ENCODE results near the gene MED14.

Gene MED14

DNA sequence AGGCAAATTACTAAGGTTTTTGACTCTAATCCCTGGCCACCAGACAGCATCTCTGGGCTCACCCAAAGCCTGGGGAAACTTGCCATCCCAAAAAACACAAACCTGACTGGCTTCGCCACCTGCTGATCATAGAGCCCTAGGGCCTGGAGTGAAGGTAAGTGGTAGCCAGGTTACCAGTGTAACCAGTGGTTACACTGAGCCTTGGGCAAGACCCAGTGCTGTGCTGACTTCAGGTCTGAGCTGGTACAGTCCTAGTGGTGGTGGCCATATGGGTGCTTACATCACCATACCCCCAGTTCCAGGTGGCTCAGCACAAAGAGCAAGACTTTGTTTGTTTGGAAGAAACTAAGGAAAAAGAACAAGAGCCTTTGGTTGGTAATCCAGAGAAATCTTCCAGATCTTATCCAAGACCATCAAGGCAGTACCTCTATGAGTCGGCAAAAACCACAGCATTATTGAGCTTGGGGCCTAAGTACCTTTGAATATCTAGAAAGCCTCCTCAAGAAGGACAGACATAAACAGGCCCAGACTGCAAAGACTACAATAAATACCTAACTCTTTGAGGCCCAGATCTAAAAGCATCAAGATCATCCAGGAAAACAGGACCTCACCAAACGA lies 13.7 kb downstream of the MED14 start:
- Histone ChIP-seq H3K9ac (ENCODE audit: insufficient read length) (no peak overlapping the region), H3K36me3 (ENCODE audit: insufficient read depth, low read length) (peaks cover 19% of the 10 kb centered on the region; the same call in 1 of the 2 replicates), H3K4me3 (no peak overlapping the region), H3K9me3 (ENCODE audit: low read depth, low read length) (no peaks in the 10 kb centered on the region), H3K27ac (no peak overlapping the region)
- TF ChIP-seq POLR2AphosphoS5 (IDR thresholded peaks at IDR 0.05; ENCODE audit: borderline replicate concordance, low read depth, low read length): no peak
- no peak for DNase-seq (ENCODE audit: low read depth, low spot score)

DNA sequence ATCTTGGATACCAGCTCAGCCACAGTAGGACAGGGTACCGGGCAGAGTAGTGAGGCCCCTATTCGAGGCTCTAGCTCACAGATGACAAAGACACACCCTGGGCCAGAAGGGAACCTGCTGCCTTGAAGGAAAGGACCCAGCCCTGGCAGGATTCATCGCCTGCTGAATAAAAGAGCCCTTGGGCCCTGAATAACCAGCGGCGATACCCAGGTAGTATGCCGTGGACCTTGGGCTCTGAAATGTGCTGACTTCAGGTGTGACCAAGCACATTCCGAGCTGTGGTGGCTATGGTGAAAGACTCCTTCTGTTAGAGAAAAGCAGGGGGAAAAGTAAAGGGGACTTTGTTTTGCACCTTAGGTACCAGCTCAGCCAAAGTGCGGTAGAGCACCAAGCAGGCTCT lies 14.6 kb downstream of the MED14 start:
- TF ChIP-seq FOXP2 (optimal IDR thresholded peaks at IDR 0.05; ENCODE audit: control extremely low read depth, extremely low read length, insufficient read depth) (no peak), EZH2 (IDR thresholded peaks at IDR 0.05) (no peak), POLR2AphosphoS5 (IDR thresholded peaks at IDR 0.05; ENCODE audit: borderline replicate concordance, low read depth, low read length) (no peak)
- Histone ChIP-seq H3K9me3 (ENCODE audit: low read depth, low read length) (no peaks in the 10 kb centered on the region), H3K4me3 (no peak overlapping the region), H3K9ac (ENCODE audit: insufficient read length) (no peak overlapping the region), H3K36me3 (ENCODE audit: insufficient read depth, low read length) (peaks cover 12% of the 10 kb centered on the region; the same call in 1 of the 2 replicates), H3K27ac (no peak overlapping the region)
- no peak for DNase-seq (ENCODE audit: low read depth, low spot score)

DNA sequence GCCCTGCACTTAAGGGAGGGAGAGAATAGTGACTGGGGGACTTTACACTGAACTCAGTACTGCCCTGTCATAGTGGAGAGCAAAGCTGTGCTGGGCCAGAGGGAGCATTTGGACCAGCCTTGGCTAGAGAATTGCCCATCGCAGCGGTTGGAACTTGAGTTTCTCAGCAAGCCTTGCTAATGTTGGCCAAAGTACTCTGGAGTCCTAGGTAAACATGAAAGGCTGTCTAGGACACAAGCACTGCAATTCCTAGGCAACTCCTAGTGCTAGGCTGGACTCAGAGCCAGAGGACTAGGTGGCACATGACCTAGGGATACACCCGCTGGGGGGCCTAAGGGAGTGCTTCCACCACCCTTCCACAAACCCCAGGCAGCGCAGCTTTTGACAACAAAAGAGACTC lies 15.0 kb downstream of the MED14 start:
- Histone ChIP-seq H3K27ac (no peak overlapping the region), H3K9me3 (ENCODE audit: low read depth, low read length) (no peaks in the 10 kb centered on the region), H3K4me3 (no peak overlapping the region), H3K36me3 (ENCODE audit: insufficient read depth, low read length) (peaks cover 12% of the 10 kb centered on the region; the same call in 1 of the 2 replicates), H3K9ac (ENCODE audit: insufficient read length) (no peak overlapping the region)
- no peak for DNase-seq (ENCODE audit: low read depth, low spot score)
- no peak for TF ChIP-seq FOXP2 (optimal IDR thresholded peaks at IDR 0.05; ENCODE audit: control extremely low read depth, extremely low read length, insufficient read depth)
- TF ChIP-seq POLR2AphosphoS5 (IDR thresholded peaks at IDR 0.05; ENCODE audit: borderline replicate concordance, low read depth, low read length): no peak
- TF ChIP-seq EZH2 (IDR thresholded peaks at IDR 0.05): no peak

DNA sequence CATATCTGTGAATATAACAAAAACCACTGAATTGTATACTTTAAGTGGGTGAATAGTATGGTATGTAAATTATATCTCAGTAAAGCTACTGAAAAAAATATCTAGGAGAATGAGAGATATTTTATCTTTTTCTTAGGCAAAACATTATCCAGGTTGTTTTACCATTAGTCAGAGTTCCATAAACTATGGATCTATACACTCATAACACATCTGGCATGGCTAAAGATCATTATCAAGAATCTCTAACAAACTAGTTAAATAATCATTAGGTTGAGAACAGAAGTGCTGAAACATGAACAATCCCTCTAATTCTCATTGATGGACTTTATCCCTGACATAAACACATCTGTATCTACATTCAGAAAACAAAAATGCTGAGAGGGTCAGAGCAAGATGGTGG lies 15.6 kb downstream of the MED14 start:
- Histone ChIP-seq H3K9ac (ENCODE audit: insufficient read length) (no peak overlapping the region), H3K9me3 (ENCODE audit: low read depth, low read length) (no peaks in the 10 kb centered on the region), H3K27ac (no peak overlapping the region), H3K36me3 (ENCODE audit: insufficient read depth, low read length) (peaks cover 12% of the 10 kb centered on the region; the same call in 1 of the 2 replicates), H3K4me3 (no peak overlapping the region)
- DNase-seq (ENCODE audit: low read depth, low spot score): no peak
- TF ChIP-seq POLR2AphosphoS5 (IDR thresholded peaks at IDR 0.05; ENCODE audit: borderline replicate concordance, low read depth, low read length) (no peak), EZH2 (IDR thresholded peaks at IDR 0.05) (no peak), FOXP2 (optimal IDR thresholded peaks at IDR 0.05; ENCODE audit: control extremely low read depth, extremely low read length, insufficient read depth) (no peak)

DNA sequence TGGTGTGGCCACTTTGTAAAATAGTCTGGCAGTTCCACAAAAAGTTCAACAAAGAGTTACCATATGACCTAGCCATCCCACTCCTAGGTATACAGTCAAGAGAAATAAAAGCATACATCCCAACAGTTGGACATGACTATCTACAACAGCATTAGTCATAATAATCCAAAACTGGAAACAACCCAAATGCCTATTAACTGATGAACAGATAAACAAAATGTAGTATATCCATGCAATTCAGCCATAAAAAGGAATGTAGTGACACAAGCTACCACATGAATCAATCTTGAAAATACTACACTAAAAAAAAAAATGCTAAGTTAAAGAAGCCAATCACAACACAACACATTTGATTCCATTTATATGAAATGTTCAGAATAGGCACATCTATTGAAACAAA lies 16.1 kb downstream of the MED14 start:
- H3K36me3 ChIP-seq (ENCODE audit: insufficient read depth, low read length): peaks cover 12% of the 10 kb centered on the region; the same call in 1 of the 2 replicates
- no peak overlapping the region for H3K4me3 ChIP-seq
- DNase-seq (ENCODE audit: low read depth, low spot score): no peak
- H3K9me3 ChIP-seq (ENCODE audit: low read depth, low read length): no peaks in the 10 kb centered on the region
- no peak overlapping the region for H3K27ac ChIP-seq
- no peak overlapping the region for H3K9ac ChIP-seq (ENCODE audit: insufficient read length)
- no peak for TF ChIP-seq EZH2 (IDR thresholded peaks at IDR 0.05)
- TF ChIP-seq POLR2AphosphoS5 (IDR thresholded peaks at IDR 0.05; ENCODE audit: borderline replicate concordance, low read depth, low read length): no peak
- no peak for TF ChIP-seq FOXP2 (optimal IDR thresholded peaks at IDR 0.05; ENCODE audit: control extremely low read depth, extremely low read length, insufficient read depth)

DNA sequence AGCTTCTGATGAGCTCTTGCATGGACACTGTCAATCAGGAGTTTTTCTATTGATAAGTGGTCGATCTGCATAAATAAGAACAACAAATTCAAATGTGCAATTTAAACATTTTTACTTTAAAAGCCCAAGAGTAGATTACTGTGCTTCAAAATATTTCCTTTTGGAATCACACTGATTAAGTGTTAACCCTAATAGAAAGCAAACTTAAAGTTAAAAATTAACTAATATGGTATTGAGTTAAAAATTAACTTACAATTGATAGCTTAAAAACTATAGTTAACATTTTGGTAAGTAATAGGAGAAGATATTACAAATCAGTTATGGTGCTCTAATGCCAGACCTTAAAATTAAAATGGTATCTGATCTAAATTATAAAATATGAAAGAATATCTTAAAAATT lies 25.9 kb downstream of the MED14 start:
- H3K4me3 ChIP-seq: no peak overlapping the region
- DNase-seq (ENCODE audit: low read depth, low spot score): no peak
- H3K27ac ChIP-seq: no peak overlapping the region
- H3K9me3 ChIP-seq (ENCODE audit: low read depth, low read length): no peaks in the 10 kb centered on the region
- peaks cover 33% of the 10 kb centered on the region for H3K36me3 ChIP-seq (ENCODE audit: insufficient read depth, low read length)
- TF ChIP-seq POLR2AphosphoS5 (IDR thresholded peaks at IDR 0.05; ENCODE audit: borderline replicate concordance, low read depth, low read length): no peak
- no peak overlapping the region for H3K9ac ChIP-seq (ENCODE audit: insufficient read length)

DNA sequence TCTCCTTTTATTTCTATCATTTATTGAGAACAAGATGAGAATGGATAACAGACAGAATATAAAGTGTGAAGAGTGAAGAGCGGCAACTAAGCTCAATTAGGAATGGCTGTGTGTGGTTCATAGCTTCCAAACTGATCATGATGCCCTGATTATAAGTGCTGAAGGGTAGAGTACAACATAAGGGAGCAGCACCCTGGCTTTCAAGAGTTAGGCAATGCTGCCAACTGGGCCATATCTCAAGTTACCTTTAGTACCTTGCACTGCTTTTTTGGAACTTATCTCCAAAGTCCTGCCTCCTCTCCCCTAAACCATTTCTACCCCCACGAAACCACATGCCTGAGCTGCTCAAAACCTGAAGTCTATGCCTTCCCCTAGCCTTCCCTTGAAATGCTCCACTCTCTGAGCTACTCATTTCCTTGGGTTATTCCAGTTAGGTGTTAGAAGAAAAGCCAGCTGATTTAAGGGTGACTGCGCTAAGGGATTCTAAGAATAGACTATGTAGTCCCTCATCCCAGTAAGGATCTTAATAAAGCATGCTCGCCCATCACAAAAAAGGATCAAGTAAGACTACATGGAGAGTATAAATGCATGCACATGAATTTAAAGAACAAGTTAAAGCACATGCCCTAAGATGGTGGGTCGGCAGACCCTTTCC lies 29.6 kb downstream of the MED14 start:
- Histone ChIP-seq H3K4me3 (no peak overlapping the region), H3K36me3 (ENCODE audit: insufficient read depth, low read length) (peaks cover 31% of the 10 kb centered on the region), H3K9me3 (ENCODE audit: low read depth, low read length) (no peaks in the 10 kb centered on the region), H3K9ac (ENCODE audit: insufficient read length) (no peak overlapping the region), H3K27ac (no peak overlapping the region)
- no peak for TF ChIP-seq POLR2AphosphoS5 (IDR thresholded peaks at IDR 0.05; ENCODE audit: borderline replicate concordance, low read depth, low read length)
- TF ChIP-seq FOXP2 (optimal IDR thresholded peaks at IDR 0.05; ENCODE audit: control extremely low read depth, extremely low read length, insufficient read depth): no peak
- no peak for TF ChIP-seq EZH2 (IDR thresholded peaks at IDR 0.05)
- DNase-seq (ENCODE audit: low read depth, low spot score): no peak

DNA sequence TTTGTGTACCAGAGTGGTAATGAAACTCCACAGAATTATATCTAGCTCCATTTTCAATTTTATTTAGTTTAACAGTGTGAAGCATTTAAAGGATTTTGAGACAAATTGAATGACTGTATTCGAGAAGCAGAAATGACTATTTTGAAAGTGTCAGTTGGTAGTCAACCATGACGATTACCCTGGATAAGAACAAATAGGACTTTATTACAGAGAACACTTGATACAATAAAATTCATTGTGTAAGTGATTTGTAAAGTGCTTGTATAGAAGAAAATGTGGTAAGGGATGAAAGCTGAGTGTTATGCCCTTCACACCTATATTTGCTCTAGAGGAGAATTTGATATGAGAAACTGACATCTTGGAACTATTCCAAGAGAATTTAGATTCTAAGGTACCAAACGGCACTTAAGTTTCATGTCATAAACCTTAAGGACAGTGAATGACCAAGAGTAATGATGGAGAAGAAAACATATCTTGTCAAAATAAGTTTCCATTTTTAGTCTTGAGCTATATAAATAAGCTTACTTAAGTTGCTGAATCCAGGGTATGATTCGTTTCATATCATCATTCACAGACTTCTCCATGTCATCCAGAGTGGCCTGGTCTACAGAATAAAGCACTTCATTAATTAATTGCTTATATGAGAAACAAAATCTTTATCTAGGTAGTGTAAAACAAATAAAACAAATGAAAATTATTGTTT lies 34.6 kb downstream of the MED14 start:
- H3K27ac ChIP-seq: no peak overlapping the region
- no peaks in the 10 kb centered on the region for H3K9me3 ChIP-seq (ENCODE audit: low read depth, low read length)
- no peak for DNase-seq (ENCODE audit: low read depth, low spot score)
- no peak overlapping the region for H3K9ac ChIP-seq (ENCODE audit: insufficient read length)
- no peak for TF ChIP-seq POLR2AphosphoS5 (IDR thresholded peaks at IDR 0.05; ENCODE audit: borderline replicate concordance, low read depth, low read length)
- TF ChIP-seq FOXP2 (optimal IDR thresholded peaks at IDR 0.05; ENCODE audit: control extremely low read depth, extremely low read length, insufficient read depth): no peak
- peaks cover 28% of the 10 kb centered on the region for H3K36me3 ChIP-seq (ENCODE audit: insufficient read depth, low read length)
- no peak overlapping the region for H3K4me3 ChIP-seq

Data from SK-N-MC (cell line).